IMR-90 (cell line): ENCODE results near the gene KLHDC3. TPM values are rescaled to one million over a fixed set of nuclear protein-coding genes. Genes with fewer than 3 reads are reported as not detected.

Source experiments
- ATAC-seq: fragments of 200-7000 bp; cut with Tn5 transposase; 2 replicates; pipeline ENCODE4 v1.9.1; 2020; ENCODE audit warnings: low read depth, mild to moderate bottlenecking, moderate library complexity
- BruUV-seq: library from RNA; stranded (reverse); fragments of 400-500 nt; replicated peaks from 2 replicates; lab custom pipeline; 2021; lab: Mats Ljungman, UMichigan
- CTCF ChIA-PET: fragments of 300-600 bp; formaldehyde crosslinking; extraction: SDS; loops from one replicate; lab custom pipeline; 2021; ENCODE audit warnings: antibody characterized with exemption; lab: Yijun Ruan, JAX
- POLR2A ChIA-PET: fragments of 300-600 bp; sonication (Branson Sonifier 250); formaldehyde crosslinking; loops from one replicate; lab custom pipeline; 2022; ENCODE audit warnings: antibody characterized with exemption; ENCODE audit not compliant: unreplicated experiment; lab: Charles Lee
- DNase-seq: peaks from one replicate; pipeline ENCODE4 v3.0.0; 2013
- H2AFZ ChIP-seq: replicated peaks from 2 replicates; pipeline ENCODE3; 2013; ENCODE audit warnings: low read length, mild to moderate bottlenecking; ENCODE audit not compliant: poor library complexity
- H2AK5ac ChIP-seq: 2 replicates; pipeline ENCODE4 v1.6.1; 2013; ENCODE audit warnings: low read depth, low read length, inconsistent platforms
- H2AK9ac ChIP-seq: replicated peaks from 2 replicates; pipeline ENCODE3; 2013; ENCODE audit warnings: mild to moderate bottlenecking, low read depth, low read length, moderate library complexity; ENCODE audit not compliant: poor library complexity
- H2BK120ac ChIP-seq: 2 replicates; pipeline ENCODE4 v1.6.1; 2013; ENCODE audit warnings: low read depth, low read length, inconsistent platforms
- H2BK15ac ChIP-seq: 3 replicates; pipeline ENCODE4 v1.6.1; 2013; ENCODE audit warnings: low read depth, low read length, inconsistent platforms
- H2BK20ac ChIP-seq: 2 replicates; pipeline ENCODE4 v1.6.1; 2013; ENCODE audit warnings: low read depth, mild to moderate bottlenecking, inconsistent platforms, low read length, moderate library complexity
- H2BK5ac ChIP-seq: 2 replicates; pipeline ENCODE4 v1.6.1; 2013; ENCODE audit warnings: mild to moderate bottlenecking, low read depth, low read length, inconsistent platforms; ENCODE audit not compliant: poor library complexity, severe bottlenecking
- H3K14ac ChIP-seq: replicated peaks from 2 replicates; pipeline ENCODE4 v1.6.1; 2013; ENCODE audit warnings: low read depth, low read length, inconsistent platforms
- H3K18ac ChIP-seq: 2 replicates; pipeline ENCODE4 v1.6.1; 2013; ENCODE audit warnings: low read depth, low read length, control low read depth
- H3K23ac ChIP-seq: 2 replicates; pipeline ENCODE4 v1.6.1; 2013; ENCODE audit warnings: low read depth, low read length, inconsistent platforms
- H3K27ac ChIP-seq: 2 replicates; pipeline ENCODE4 v1.5.1; 2013; ENCODE audit warnings: mild to moderate bottlenecking, control low read depth, low read length; ENCODE audit not compliant: insufficient read depth
- H3K27me3 ChIP-seq: 2 replicates; pipeline ENCODE4 v1.6.1; 2013; ENCODE audit warnings: low read length; ENCODE audit not compliant: control insufficient read depth, insufficient read depth
- H3K36me3 ChIP-seq: 2 replicates; pipeline ENCODE4 v1.6.1; 2013; ENCODE audit warnings: low read length, mixed read lengths; ENCODE audit not compliant: control insufficient read depth, insufficient read depth
- H3K4ac ChIP-seq: 2 replicates; pipeline ENCODE4 v1.6.1; 2013; ENCODE audit warnings: low read depth, low read length, inconsistent platforms
- H3K4me1 ChIP-seq: 2 replicates; pipeline ENCODE4 v1.6.1; 2013; ENCODE audit warnings: low read length, mixed read lengths; ENCODE audit not compliant: control insufficient read depth, insufficient read depth
- H3K4me2 ChIP-seq: 2 replicates; pipeline ENCODE4 v1.6.1; 2013; ENCODE audit warnings: low read depth, mild to moderate bottlenecking, control low read depth, low read length, moderate library complexity
- H3K4me3 ChIP-seq: 2 replicates; pipeline ENCODE4 v1.5.1; 2013; ENCODE audit warnings: low read depth, mild to moderate bottlenecking, control low read depth, low read length, moderate library complexity; ENCODE audit not compliant: insufficient read depth
- H3K56ac ChIP-seq: 2 replicates; pipeline ENCODE4 v1.6.1; 2013; ENCODE audit warnings: low read length, inconsistent platforms; ENCODE audit not compliant: insufficient read depth; ENCODE audit errors: extremely low read depth
- H3K79me1 ChIP-seq, 2 experiments: 2 replicates each; pipeline ENCODE4 v1.6.1; 2013; ENCODE audit warnings: low read length in 2 of 2, inconsistent platforms in 1 of 2, low read depth in 1 of 2
- H3K9ac ChIP-seq: 2 replicates; pipeline ENCODE4 v1.6.1; 2013; ENCODE audit warnings: low read depth, low read length, control low read depth
- H3K9me1 ChIP-seq: 2 replicates; pipeline ENCODE4 v1.6.1; 2013; ENCODE audit warnings: low read length, inconsistent platforms; ENCODE audit not compliant: insufficient read depth
- H3K9me3 ChIP-seq: 2 replicates; pipeline ENCODE4 v1.6.1; 2013; ENCODE audit warnings: low read length; ENCODE audit not compliant: control insufficient read depth, insufficient read depth
- H4K20me1 ChIP-seq: 2 replicates; pipeline ENCODE4 v1.6.1; 2013; ENCODE audit warnings: low read length, inconsistent platforms; ENCODE audit not compliant: insufficient read depth
- H4K5ac ChIP-seq: 2 replicates; pipeline ENCODE4 v1.6.1; 2013; ENCODE audit warnings: mild to moderate bottlenecking, low read depth, low read length, control low read depth
- H4K8ac ChIP-seq, 2 experiments: 2 replicates each; pipeline ENCODE4 v1.6.1; 2013; ENCODE audit warnings: low read depth in 2 of 2, low read length in 2 of 2, control low read depth in 1 of 2, inconsistent platforms in 1 of 2
- H4K91ac ChIP-seq: 2 replicates; pipeline ENCODE4 v1.6.1; 2013; ENCODE audit warnings: low read depth, low read length, inconsistent platforms; ENCODE audit not compliant: insufficient read depth
- MAFK ChIP-seq: IDR thresholded peaks from 2 replicates; pipeline ENCODE4 v1.6.1; 2012; ENCODE audit warnings: low read depth, low read length, improper control_type of control experiment
- RFX5 ChIP-seq: IDR thresholded peaks from 2 replicates; pipeline ENCODE4 v1.8.0; 2012; ENCODE audit warnings: low read depth, mild to moderate bottlenecking, low read length, moderate library complexity
- WGBS, 2 experiments: methylation state at CpG; one replicate each; pipeline versions ENCODE4 v1.1.5 to v1.1.7; 2013; ENCODE audit warnings: missing lambda C conversion rate in 2 of 2; ENCODE audit not compliant: insufficient read length in 1 of 2; ENCODE audit errors: extremely low coverage in 2 of 2; 5-methylcytosine and 5-hydroxymethylcytosine counted together
- dilution Hi-C: fragments of 300-500 bp; cut with HindIII; formaldehyde crosslinking; loops from one replicate; pipeline ENCODE4 v1.14.3; 2018; ENCODE audit warnings: low sequenced_read_pairs; ENCODE audit not compliant: unreplicated experiment
- in situ Hi-C: fragments of 300-500 bp; cut with MboI; formaldehyde crosslinking; loops from 3 replicates; pipeline ENCODE4 v1.14.3; 2019; ENCODE audit warnings: low sequenced_read_pairs, inconsistent platforms, mixed read lengths
- intact Hi-C: fragments of 100-400 bp; cut with micrococcal nuclease; formaldehyde crosslinking; loops from 2 replicates; pipeline ENCODE4 v1.10.0; 2022
- polyA plus RNA-seq, 3 experiments: library from polyadenylated mRNA; depleted of rRNA; stranded (reverse); fragments of >200 nt; gene quantifications; 2 replicates each; pipeline ENCODE4 v1.2.3, GENCODE V29; 2012; ENCODE audit warnings: low replicate concordance in 1 of 3
- total RNA-seq: library from RNA; depleted of rRNA; stranded (reverse); fragments of >200 nt; gene quantifications from 2 replicates; pipeline ENCODE4 v1.2.3, GENCODE V29; 2012

Gene KLHDC3
- total and polyA plus RNA-seq, 2 of the 4 experiments (the other 2 are of a cell fraction) = 57.1 to 76.0 TPM

DNA sequence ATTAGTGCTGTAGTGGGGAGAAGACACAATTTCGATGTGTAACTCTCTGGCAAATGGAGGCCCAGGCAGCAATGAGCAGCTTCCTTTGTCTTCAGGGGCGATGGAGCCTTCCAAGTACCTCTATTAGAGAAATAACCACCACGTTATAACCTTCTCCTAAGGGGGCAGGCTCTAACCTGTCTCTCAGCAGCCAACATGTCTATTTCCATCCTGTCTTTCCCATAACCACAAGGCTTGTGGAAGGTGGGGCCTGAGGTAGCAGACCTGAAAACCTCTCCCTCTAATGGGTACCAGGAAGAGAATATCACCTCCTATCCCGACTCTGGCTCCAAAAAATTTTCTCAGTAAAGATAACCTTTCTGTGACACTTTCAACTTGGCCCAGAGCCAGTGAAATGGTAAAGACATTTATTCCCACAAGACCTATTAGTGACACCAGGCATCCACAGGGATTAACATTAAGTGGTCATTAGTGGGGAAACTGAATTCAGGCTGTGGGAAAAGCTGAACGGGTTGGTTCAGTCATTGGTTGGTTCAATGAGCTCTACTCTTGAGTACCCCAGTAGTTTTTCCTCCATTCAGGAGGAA lies 39.0 kb upstream of the KLHDC3 start:
- no peak overlapping the region for H3K4me3 ChIP-seq
- H4K8ac ChIP-seq = no peak overlapping the region
- intact Hi-C loops = loop anchor here (5.0 kb wide), 1 partner anchor 73 kb away; no protein-coding TSS in a partner anchor
- no peak overlapping the region for H2AFZ ChIP-seq
- H2AK5ac ChIP-seq = no peak overlapping the region
- H3K36me3 ChIP-seq = peaks cover 9% of the 10 kb centered on the region
- no TSS peak for BruUV-seq
- dilution Hi-C loops = no loop called here
- H3K23ac ChIP-seq = no peak overlapping the region
- no peak overlapping the region for H3K4ac ChIP-seq
- H2BK15ac ChIP-seq = no peak overlapping the region
- ChIA-PET POLR2A (interaction anchor here (0.6 kb wide), 1 partner anchor 145 kb away, joined by 3 read pairs; no protein-coding TSS in a partner anchor), CTCF (interaction anchor here (0.6 kb wide), 1 partner anchor 60 kb away, joined by 5 read pairs; no protein-coding TSS in a partner anchor)
- no peak overlapping the region for H3K27ac ChIP-seq
- H3K4me2 ChIP-seq = no peak overlapping the region
- no peak overlapping the region for H3K9ac ChIP-seq
- H2AK9ac ChIP-seq = no peak overlapping the region
- no peak overlapping the region for H3K14ac ChIP-seq
- H3K9me1 ChIP-seq = peaks cover 26% of the 10 kb centered on the region
- WGBS, 2 experiments = no CpG with 5 or more reads among the region's 5 CpGs
- H3K27me3 ChIP-seq = no peaks in the 10 kb centered on the region
- no peak overlapping the region for H2BK120ac ChIP-seq
- no peak overlapping the region for H4K5ac ChIP-seq
- no peaks in the 10 kb centered on the region for H3K9me3 ChIP-seq
- ATAC-seq (no peak), DNase-seq (no peak)
- H3K18ac ChIP-seq = no peak overlapping the region
- H3K56ac ChIP-seq = no peak overlapping the region
- TF ChIP-seq MAFK = no peak
- TF ChIP-seq RFX5 = no peak
- in situ Hi-C loops = loop anchor here (5.0 kb wide), 1 partner anchor 43 kb away; no protein-coding TSS in a partner anchor
- peaks cover 11 to 61% of the 10 kb centered on the region in 2 experiments for H3K79me1 ChIP-seq
- no peak overlapping the region for H2BK20ac ChIP-seq
- H4K91ac ChIP-seq = no peak overlapping the region
- H2BK5ac ChIP-seq = no peak overlapping the region
- H3K4me1 ChIP-seq = peaks cover 14% of the 10 kb centered on the region
- peaks cover 14% of the 10 kb centered on the region; the same call in 1 of the 2 replicates for H4K20me1 ChIP-seq
